Neural cell (in vitro differentiated cells): ENCODE data around the gene MARK3. TPM values are rescaled to one million over a fixed set of nuclear protein-coding genes. Genes with fewer than 3 reads are reported as not detected.
"Not testable (repeated sequence)": the region's sequence is repeated elsewhere in the genome, so short reads cannot be mapped to it uniquely, and the experiment has no call there.

Experiments
- H2AFZ ChIP-seq: fragments of 200-600, 300-800 bp; sonication (generic), shearing (Covaris generic); 2 replicates; pipeline ENCODE4 v1.6.0; 2014; ENCODE audit warnings: low read depth, mild to moderate bottlenecking, antibody characterized with exemption, low read length, moderate library complexity
- H3F3A ChIP-seq: fragments of 200-600 bp; shearing (Covaris generic); 2 replicates; pipeline ENCODE4 v1.6.1; 2016; ENCODE audit warnings: mild to moderate bottlenecking, moderate library complexity, mixed read lengths, antibody characterized with exemption, low read length; ENCODE audit not compliant: insufficient read depth, poor library complexity, severe bottlenecking
- H3K27ac ChIP-seq: fragments of 200-600, 300-800 bp; sonication (generic), shearing (Covaris generic); 2 replicates; pipeline ENCODE4 v1.5.1; 2014; ENCODE audit warnings: mild to moderate bottlenecking, low read length, moderate library complexity
- H3K27me3 ChIP-seq: fragments of 300-800, 200-600 bp; sonication (generic), shearing (Covaris generic); 2 replicates; pipeline ENCODE4 v1.6.0; 2014; ENCODE audit warnings: mild to moderate bottlenecking, low read depth, low read length, moderate library complexity; ENCODE audit not compliant: insufficient read depth
- H3K36me3 ChIP-seq: fragments of 300-800, 200-600 bp; sonication (generic), shearing (Covaris generic); 2 replicates; pipeline ENCODE4 v1.5.1; 2014; ENCODE audit warnings: mild to moderate bottlenecking, antibody characterized with exemption, low read length, moderate library complexity; ENCODE audit not compliant: insufficient read depth
- H3K4me2 ChIP-seq: fragments of 300-800, 200-600 bp; sonication (generic), shearing (Covaris generic); 2 replicates; pipeline ENCODE4 v1.6.0; 2014; ENCODE audit warnings: mild to moderate bottlenecking, low read length
- H3K4me3 ChIP-seq: fragments of 300-800, 200-600 bp; sonication (generic), shearing (Covaris generic); 2 replicates; pipeline ENCODE4 v1.5.1; 2014; ENCODE audit warnings: mild to moderate bottlenecking, low read length, moderate library complexity
- H3K79me2 ChIP-seq: fragments of 200-600 bp; shearing (Covaris generic); replicated peaks from 2 replicates; pipeline ENCODE4 v1.6.0; 2014; ENCODE audit warnings: mild to moderate bottlenecking, low read length, moderate library complexity; ENCODE audit not compliant: insufficient read depth
- H3K9ac ChIP-seq: fragments of 300-800, 200-600 bp; sonication (generic), shearing (Covaris generic); 2 replicates; pipeline ENCODE4 v1.6.1; 2016; ENCODE audit warnings: mild to moderate bottlenecking, low read length, mixed read lengths
- H3K9me2 ChIP-seq: fragments of 200-600 bp; shearing (Covaris generic); 2 replicates; pipeline ENCODE4 v1.6.1; 2016; ENCODE audit warnings: mild to moderate bottlenecking, low read length, mixed read lengths; ENCODE audit not compliant: insufficient read depth
- H3K9me3 ChIP-seq: fragments of 200-600, 300-800 bp; sonication (generic), shearing (Covaris generic); 2 replicates; pipeline ENCODE4 v1.6.1; 2016; ENCODE audit warnings: mild to moderate bottlenecking, mixed run types, low read length, moderate library complexity, mixed read lengths
- H4K20me1 ChIP-seq: fragments of 200-600 bp; shearing (Covaris generic); 2 replicates; pipeline ENCODE4 v1.6.1; 2016; ENCODE audit warnings: mild to moderate bottlenecking, mixed run types; ENCODE audit not compliant: insufficient read depth
- EP300 ChIP-seq: fragments of 450-650 bp; conservative IDR thresholded peaks from 2 replicates; pipeline ENCODE4 v1.6.1; 2014; ENCODE audit warnings: antibody characterized with exemption, mild to moderate bottlenecking, moderate library complexity; ENCODE audit not compliant: poor library complexity, severe bottlenecking
- EZH2 ChIP-seq: fragments of 200-600, 300-800 bp; shearing (Covaris generic), sonication (generic); IDR thresholded peaks from 2 replicates; pipeline ENCODE4 v1.6.1; 2014; ENCODE audit warnings: antibody characterized with exemption, low read length, borderline replicate concordance, mild to moderate bottlenecking; ENCODE audit not compliant: insufficient read depth, poor library complexity, severe bottlenecking
- MXI1 ChIP-seq: fragments of 450-650 bp; conservative IDR thresholded peaks from 2 replicates; pipeline ENCODE4 v1.6.1; 2014; ENCODE audit warnings: antibody characterized with exemption, mild to moderate bottlenecking; ENCODE audit not compliant: poor library complexity, severe bottlenecking
- POLR2AphosphoS5 ChIP-seq: IDR thresholded peaks from 2 replicates; pipeline ENCODE4 v1.6.1; 2012
- RAD21 ChIP-seq: fragments of 450-650 bp; conservative IDR thresholded peaks from 2 replicates; pipeline ENCODE4 v1.6.1; 2014; ENCODE audit warnings: antibody characterized with exemption, mild to moderate bottlenecking, moderate library complexity
- SMC3 ChIP-seq: fragments of 450-650 bp; conservative IDR thresholded peaks from 2 replicates; pipeline ENCODE4 v1.6.1; 2014; ENCODE audit warnings: antibody characterized with exemption, mild to moderate bottlenecking, moderate library complexity; ENCODE audit not compliant: poor library complexity
- TAF1 ChIP-seq: IDR thresholded peaks from 2 replicates; pipeline ENCODE4 v1.6.1; 2012; ENCODE audit warnings: low read depth
- polyA plus RNA-seq: library from polyadenylated mRNA; depleted of rRNA; stranded (reverse); fragments of >200 nt; gene quantifications from 2 replicates; pipeline ENCODE4 v1.2.3, GENCODE V29; 2014
- TF ChIP-seq, protein P1 (sequence below): IDR thresholded peaks from 2 replicates; pipeline ENCODE4 v1.6.1; 2012; ENCODE audit warnings: borderline replicate concordance
- TF ChIP-seq, protein P2 (sequence below): fragments of 450-650 bp; IDR thresholded peaks from 2 replicates; pipeline ENCODE4 v1.5.1; 2014; ENCODE audit warnings: antibody characterized with exemption, mild to moderate bottlenecking, moderate library complexity; ENCODE audit not compliant: poor library complexity, severe bottlenecking

MARK3 gene
- polyA plus RNA-seq, 1 donor from 2014 or later = 158 TPM

DNA sequence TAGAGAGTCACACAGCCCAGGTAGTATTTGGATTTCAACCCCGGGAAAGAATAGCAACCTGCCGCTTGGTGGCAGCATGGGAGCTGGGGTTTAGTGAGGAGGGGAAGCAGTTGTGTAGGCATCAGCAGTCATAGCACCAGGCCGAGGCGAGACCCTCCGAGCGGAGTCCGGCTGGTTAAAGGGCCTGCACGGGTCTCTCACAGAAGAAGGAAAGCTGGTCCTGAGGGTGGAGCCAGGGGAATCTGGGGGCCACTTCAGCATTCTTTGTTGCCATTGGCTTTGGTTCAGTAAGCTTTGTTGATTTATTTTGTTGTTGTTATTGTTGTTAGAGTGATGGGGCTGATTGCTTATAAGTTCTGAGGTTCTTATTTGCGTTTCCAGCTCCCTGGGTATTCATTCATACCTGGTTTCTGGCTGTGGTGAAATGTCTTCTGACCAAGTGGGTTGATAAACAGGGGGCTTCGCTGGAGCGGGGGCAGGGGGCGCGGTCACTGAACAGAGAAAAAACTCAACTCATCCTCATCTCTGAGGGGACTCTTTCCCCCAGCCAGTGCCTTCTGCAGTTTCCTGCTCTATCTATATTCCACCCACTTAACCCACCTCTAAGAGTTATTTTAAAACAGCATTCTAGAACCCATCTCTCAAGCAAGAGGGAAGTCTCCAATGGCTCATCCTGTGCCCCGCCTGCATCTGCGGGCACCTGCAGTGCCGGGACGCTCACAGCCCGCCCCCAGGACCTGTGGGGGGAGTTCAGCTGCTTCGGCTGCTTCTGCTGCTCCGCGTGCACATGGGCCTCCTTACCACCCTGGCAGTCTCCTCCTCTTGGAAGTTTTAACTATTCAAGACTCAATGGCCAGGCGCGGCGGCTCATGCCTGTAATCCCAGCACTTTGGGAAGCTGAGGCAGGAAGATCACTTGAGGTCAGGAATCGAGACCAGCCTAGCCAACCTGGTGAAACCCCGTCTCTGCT lies 125.8 kb downstream of the MARK3 start:
- Histone ChIP-seq H3K9me3 (no peaks in the 10 kb centered on the region), H3K4me3 (no peak overlapping the region), H3K79me2 (no peaks in the 10 kb centered on the region), H3K9ac (no peak overlapping the region), H3K27me3 (no peaks in the 10 kb centered on the region), H3K4me2 (no peak overlapping the region), H4K20me1 (no peaks in the 10 kb centered on the region), H3K9me2 (no peaks in the 10 kb centered on the region), H3K36me3 (no peaks in the 10 kb centered on the region), H3K27ac (no peak overlapping the region), H3F3A (no peaks in the 10 kb centered on the region), H2AFZ (no peak overlapping the region)
- TF ChIP-seq EZH2 (no peak), SMC3 (no peak), TAF1 (no peak), POLR2AphosphoS5 (no peak), MXI1 (no peak), EP300 (no peak), RAD21 (no peak)
- TF ChIP-seq, protein P1, sequence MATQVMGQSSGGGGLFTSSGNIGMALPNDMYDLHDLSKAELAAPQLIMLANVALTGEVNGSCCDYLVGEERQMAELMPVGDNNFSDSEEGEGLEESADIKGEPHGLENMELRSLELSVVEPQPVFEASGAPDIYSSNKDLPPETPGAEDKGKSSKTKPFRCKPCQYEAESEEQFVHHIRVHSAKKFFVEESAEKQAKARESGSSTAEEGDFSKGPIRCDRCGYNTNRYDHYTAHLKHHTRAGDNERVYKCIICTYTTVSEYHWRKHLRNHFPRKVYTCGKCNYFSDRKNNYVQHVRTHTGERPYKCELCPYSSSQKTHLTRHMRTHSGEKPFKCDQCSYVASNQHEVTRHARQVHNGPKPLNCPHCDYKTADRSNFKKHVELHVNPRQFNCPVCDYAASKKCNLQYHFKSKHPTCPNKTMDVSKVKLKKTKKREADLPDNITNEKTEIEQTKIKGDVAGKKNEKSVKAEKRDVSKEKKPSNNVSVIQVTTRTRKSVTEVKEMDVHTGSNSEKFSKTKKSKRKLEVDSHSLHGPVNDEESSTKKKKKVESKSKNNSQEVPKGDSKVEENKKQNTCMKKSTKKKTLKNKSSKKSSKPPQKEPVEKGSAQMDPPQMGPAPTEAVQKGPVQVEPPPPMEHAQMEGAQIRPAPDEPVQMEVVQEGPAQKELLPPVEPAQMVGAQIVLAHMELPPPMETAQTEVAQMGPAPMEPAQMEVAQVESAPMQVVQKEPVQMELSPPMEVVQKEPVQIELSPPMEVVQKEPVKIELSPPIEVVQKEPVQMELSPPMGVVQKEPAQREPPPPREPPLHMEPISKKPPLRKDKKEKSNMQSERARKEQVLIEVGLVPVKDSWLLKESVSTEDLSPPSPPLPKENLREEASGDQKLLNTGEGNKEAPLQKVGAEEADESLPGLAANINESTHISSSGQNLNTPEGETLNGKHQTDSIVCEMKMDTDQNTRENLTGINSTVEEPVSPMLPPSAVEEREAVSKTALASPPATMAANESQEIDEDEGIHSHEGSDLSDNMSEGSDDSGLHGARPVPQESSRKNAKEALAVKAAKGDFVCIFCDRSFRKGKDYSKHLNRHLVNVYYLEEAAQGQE = no peak
- TF ChIP-seq, protein P2, sequence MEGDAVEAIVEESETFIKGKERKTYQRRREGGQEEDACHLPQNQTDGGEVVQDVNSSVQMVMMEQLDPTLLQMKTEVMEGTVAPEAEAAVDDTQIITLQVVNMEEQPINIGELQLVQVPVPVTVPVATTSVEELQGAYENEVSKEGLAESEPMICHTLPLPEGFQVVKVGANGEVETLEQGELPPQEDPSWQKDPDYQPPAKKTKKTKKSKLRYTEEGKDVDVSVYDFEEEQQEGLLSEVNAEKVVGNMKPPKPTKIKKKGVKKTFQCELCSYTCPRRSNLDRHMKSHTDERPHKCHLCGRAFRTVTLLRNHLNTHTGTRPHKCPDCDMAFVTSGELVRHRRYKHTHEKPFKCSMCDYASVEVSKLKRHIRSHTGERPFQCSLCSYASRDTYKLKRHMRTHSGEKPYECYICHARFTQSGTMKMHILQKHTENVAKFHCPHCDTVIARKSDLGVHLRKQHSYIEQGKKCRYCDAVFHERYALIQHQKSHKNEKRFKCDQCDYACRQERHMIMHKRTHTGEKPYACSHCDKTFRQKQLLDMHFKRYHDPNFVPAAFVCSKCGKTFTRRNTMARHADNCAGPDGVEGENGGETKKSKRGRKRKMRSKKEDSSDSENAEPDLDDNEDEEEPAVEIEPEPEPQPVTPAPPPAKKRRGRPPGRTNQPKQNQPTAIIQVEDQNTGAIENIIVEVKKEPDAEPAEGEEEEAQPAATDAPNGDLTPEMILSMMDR = no peak

DNA sequence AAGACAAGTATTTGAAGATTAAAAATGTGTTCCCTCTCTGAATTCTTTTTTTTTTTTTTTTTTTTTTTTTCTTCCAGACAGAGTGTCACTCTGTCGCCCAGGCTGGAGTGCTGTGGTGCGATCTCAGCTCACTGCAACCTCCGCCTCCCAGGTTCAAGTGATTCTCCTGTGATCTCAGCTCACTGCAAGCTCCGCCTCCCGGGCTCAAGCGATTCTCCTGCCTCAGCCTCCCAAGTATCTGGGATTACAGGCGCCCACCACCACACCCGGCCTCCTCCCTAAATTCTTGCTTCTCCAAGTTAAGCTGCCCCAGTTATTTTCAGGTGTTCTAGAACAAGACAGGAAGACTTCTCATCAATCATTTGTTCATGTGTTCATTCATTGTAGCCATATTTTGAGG lies 127.0 kb downstream of the MARK3 start:
- not testable (repeated sequence) for H3K9me2 ChIP-seq, H3K9me3 ChIP-seq, H3F3A ChIP-seq, H3K79me2 ChIP-seq, H4K20me1 ChIP-seq, H3K9ac ChIP-seq, H3K4me2 ChIP-seq, H2AFZ ChIP-seq, H3K36me3 ChIP-seq, H3K27ac ChIP-seq, H3K27me3 ChIP-seq, H3K4me3 ChIP-seq
